Gastrocnemius medialis (tissue), 4 donors: ENCODE data around the gene COL28A1. TPM values are rescaled to one million over a fixed set of nuclear protein-coding genes. Genes with fewer than 3 reads are reported as not detected.

ENCODE experiments used
- ATAC-seq, 2 donors: fragments of 150-250 bp; one replicate each; pipeline ENCODE4 v1.9.1; 2016
- DNase-seq, 2 donors: peaks; one replicate each; pipeline ENCODE4 v3.0.0-alpha.2; 2019
- H3K27ac ChIP-seq, 4 donors: fragments of 200-600 bp; sonication (generic); 1 replicate in 1 of 4; 2 replicates in 3 of 4; pipeline ENCODE4 v1.5.1; 2016 to 2018; ENCODE audit warnings: mild to moderate bottlenecking in 2 of 4, moderate library complexity in 1 of 4
- H3K27me3 ChIP-seq, 3 donors: fragments of 200-600 bp; sonication (generic) in 2 of 3; 1 replicate in 1 of 3; 2 replicates in 2 of 3; pipeline versions ENCODE4 v1.5.1 to v1.6.0; 2016 to 2019; ENCODE audit warnings: mild to moderate bottlenecking in 1 of 3, moderate library complexity in 1 of 3
- H3K36me3 ChIP-seq, 2 donors: fragments of 200-600 bp; sonication (generic) in 1 of 2; one replicate each; pipeline ENCODE4 v1.5.1; 2017 to 2018
- H3K4me1 ChIP-seq, 2 donors: fragments of 200-600 bp; sonication (generic) in 1 of 2; one replicate each; pipeline ENCODE4 v1.5.1; 2016 to 2017; ENCODE audit warnings: mild to moderate bottlenecking in 2 of 2
- H3K4me3 ChIP-seq, 4 donors: fragments of 200-600 bp; sonication (generic) in 3 of 4; 1 replicate in 1 of 4; 2 replicates in 3 of 4; pipeline ENCODE4 v1.5.1; 2016 to 2019; ENCODE audit warnings: mild to moderate bottlenecking in 2 of 4
- H3K9me3 ChIP-seq, 3 donors: fragments of 200-600 bp; sonication (generic) in 2 of 3; 1 replicate in 1 of 3; 2 replicates in 2 of 3; pipeline ENCODE4 v1.5.1; 2016 to 2019
- CTCF ChIP-seq, 5 experiments: fragments of 450-650 bp in 3 of 5; fragments of 200-600 bp in 2 of 5; sonication (generic) in 2 of 5; IDR thresholded peaks in 4 of 5; conservative IDR thresholded peaks in 1 of 5; 1 replicate in 4 of 5; 2 replicates in 1 of 5; pipeline ENCODE4 v1.5.1; 2016 to 2019; ENCODE audit warnings: antibody characterized with exemption in 5 of 5, mild to moderate bottlenecking in 3 of 5, moderate library complexity in 3 of 5
- POLR2A ChIP-seq, 2 donors: fragments of 450-650 bp; IDR thresholded peaks; one replicate each; pipeline ENCODE4 v1.6.1; 2017; ENCODE audit warnings: antibody characterized with exemption in 2 of 2, mild to moderate bottlenecking in 2 of 2, moderate library complexity in 2 of 2
- in situ Hi-C, 4 donors: fragments of 200-750 bp; cut with MboI; loops; one replicate each; pipeline versions ENCODE4 v1.15.0 to v1.8.0; 2017; ENCODE audit warnings: low sequenced_read_pairs in 4 of 4
- intact Hi-C: fragments of 100-400 bp; cut with DNase I; formaldehyde crosslinking; loops from one replicate; pipeline ENCODE4 v1.15.1; 2023; ENCODE audit warnings: low total_unique reads
- total RNA-seq, 4 donors: library from RNA; depleted of rRNA; stranded (reverse); fragments of >200 nt; gene quantifications; one replicate each; pipeline versions ENCODE4 v1.1.0 to v1.2.3, GENCODE V29; 2016

Gene COL28A1
- total RNA-seq, 4 donors from 2014 or later = 0.58 to 15.2 (median 2.0) TPM

DNA sequence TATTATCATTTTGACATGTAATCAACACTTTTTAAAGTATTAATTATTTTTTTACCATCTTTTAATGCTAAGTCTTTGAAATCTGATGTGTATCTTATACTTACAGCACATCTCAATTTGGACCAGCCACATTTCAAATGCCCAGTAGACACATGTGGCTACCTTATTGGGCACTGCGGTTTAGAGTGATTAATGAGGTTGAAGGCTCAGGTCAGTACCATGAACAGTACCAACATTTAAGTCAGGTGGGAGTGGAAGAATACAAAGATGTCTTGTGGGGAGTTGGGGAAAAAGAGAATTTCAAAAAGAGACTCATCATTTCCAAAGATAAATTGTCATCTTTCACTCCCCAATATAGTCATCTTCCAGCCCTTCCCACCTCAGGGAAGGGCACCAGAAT is 40.5 kb downstream of the COL28A1 start:
- intact Hi-C loops (no loop called here), in situ Hi-C loops (no loop called here)
- no peaks in the 10 kb centered on the region for H3K9me3 ChIP-seq
- ATAC-seq = no peak
- H3K4me3 ChIP-seq = no peak overlapping the region
- H3K27ac ChIP-seq = no peak overlapping the region
- H3K4me1 ChIP-seq = no peaks in the 10 kb centered on the region
- TF ChIP-seq CTCF (IDR thresholded peaks at IDR 0.05 in 4 of 5, conservative IDR thresholded peaks at IDR 0.05 in 1 of 5) = no peak
- no peak for TF ChIP-seq POLR2A (IDR thresholded peaks at IDR 0.05)
- DNase-seq = no peak
- peaks cover 0 to under 1% of the 10 kb centered on the region in 2 donors for H3K36me3 ChIP-seq
- H3K27me3 ChIP-seq = no peaks in the 10 kb centered on the region

- in situ Hi-C loops = no loop called here
- no peak overlapping the region for H3K4me3 ChIP-seq
- H3K27me3 ChIP-seq = no peaks in the 10 kb centered on the region
- TF ChIP-seq POLR2A (IDR thresholded peaks at IDR 0.05) = no peak
- no peak for TF ChIP-seq CTCF (IDR thresholded peaks at IDR 0.05 in 4 of 5, conservative IDR thresholded peaks at IDR 0.05 in 1 of 5)
- ATAC-seq (no peak), DNase-seq (no peak)
- intact Hi-C loops = no loop called here
- no peaks in the 10 kb centered on the region for H3K4me1 ChIP-seq
- peaks cover 0 to 5% (median 0%) of the 10 kb centered on the region in 3 donors for H3K9me3 ChIP-seq
- H3K27ac ChIP-seq = no peak overlapping the region
- peaks cover 0 to 35% of the 10 kb centered on the region in 2 donors for H3K36me3 ChIP-seq
Measured at GRCh38 chr7:7491044-7491443, 44.6 kb downstream of the COL28A1 start.

- no peaks in the 10 kb centered on the region for H3K4me1 ChIP-seq
- ATAC-seq = no peak
- TF ChIP-seq CTCF (IDR thresholded peaks at IDR 0.05 in 4 of 5, conservative IDR thresholded peaks at IDR 0.05 in 1 of 5) = no peak
- no peak for TF ChIP-seq POLR2A (IDR thresholded peaks at IDR 0.05)
- intact Hi-C loops = no loop called here
- H3K4me3 ChIP-seq = no peak overlapping the region
- DNase-seq = no peak
- in situ Hi-C loops = no loop called here
- H3K27ac ChIP-seq = peak overlapping the region in 1 of 4 donors; percentile 29
- no peaks in the 10 kb centered on the region for H3K27me3 ChIP-seq
- H3K36me3 ChIP-seq = peaks cover 0 to 35% of the 10 kb centered on the region in 2 donors
- H3K9me3 ChIP-seq = peaks cover 0 to 5% (median 0%) of the 10 kb centered on the region in 3 donors
Measured at GRCh38 chr7:7490003-7490402, 45.7 kb downstream of the COL28A1 start.

- no peaks in the 10 kb centered on the region for H3K4me1 ChIP-seq
- DNase-seq = peak in 1 of 2 donors; percentile 21
- no peaks in the 10 kb centered on the region for H3K27me3 ChIP-seq
- in situ Hi-C loops (no loop called here), intact Hi-C loops (no loop called here)
- TF ChIP-seq POLR2A (IDR thresholded peaks at IDR 0.05) = no peak
- peak; percentile 12 to 88 for ATAC-seq
- peaks cover 0 to 37% of the 10 kb centered on the region in 2 donors for H3K36me3 ChIP-seq
- H3K27ac ChIP-seq = peak overlapping the region in 1 of 4 donors; percentile 41
- H3K4me3 ChIP-seq = no peak overlapping the region
- peaks cover 0 to 5% (median 0%) of the 10 kb centered on the region in 3 donors for H3K9me3 ChIP-seq
Measured at GRCh38 chr7:7489546-7489945, 46.1 kb downstream of the COL28A1 start.

DNA sequence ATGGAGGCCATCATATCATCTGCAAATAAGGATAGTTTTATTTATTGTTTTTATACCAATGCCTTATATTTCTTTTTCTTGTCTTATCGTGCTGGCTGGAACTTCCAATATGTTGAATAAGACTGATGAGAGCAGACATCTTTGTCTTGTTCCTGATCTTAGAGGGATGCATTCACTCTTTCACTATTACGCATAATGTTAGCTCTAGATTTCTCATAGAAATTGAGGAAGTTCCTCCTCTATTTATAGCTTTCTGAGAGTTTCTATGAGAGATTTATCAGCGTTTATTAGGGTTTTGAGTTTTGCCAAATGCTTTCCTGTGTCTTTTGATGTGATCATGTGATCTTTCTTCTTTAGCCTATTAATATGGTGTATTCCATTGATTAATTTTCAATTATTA is 49.3 kb downstream of the COL28A1 start:
- Histone ChIP-seq H3K27me3 (no peaks in the 10 kb centered on the region), H3K4me3 (no peak overlapping the region), H3K4me1 (no peaks in the 10 kb centered on the region), H3K9me3 (peaks cover 0 to 5% (median 0%) of the 10 kb centered on the region in 3 donors), H3K36me3 (peaks cover 0 to 40% of the 10 kb centered on the region in 2 donors), H3K27ac (no peak overlapping the region)
- ATAC-seq (no peak), DNase-seq (no peak)
- in situ Hi-C loops (no loop called here), intact Hi-C loops (no loop called here)
- TF ChIP-seq POLR2A (IDR thresholded peaks at IDR 0.05) = no peak
- no peak for TF ChIP-seq CTCF (IDR thresholded peaks at IDR 0.05 in 4 of 5, conservative IDR thresholded peaks at IDR 0.05 in 1 of 5)
